HG03045 (cell line): ENCODE measurements around the gene RNU6-7.

Experiments
- ATAC-seq: cut with Tn5 transposase; IDR thresholded peaks from one replicate; pipeline ENCODE4 v1.9.1; 2021; ENCODE audit warnings: mild to moderate bottlenecking, moderate library complexity; ENCODE audit not compliant: unreplicated experiment

RNU6-7 gene

DNA sequence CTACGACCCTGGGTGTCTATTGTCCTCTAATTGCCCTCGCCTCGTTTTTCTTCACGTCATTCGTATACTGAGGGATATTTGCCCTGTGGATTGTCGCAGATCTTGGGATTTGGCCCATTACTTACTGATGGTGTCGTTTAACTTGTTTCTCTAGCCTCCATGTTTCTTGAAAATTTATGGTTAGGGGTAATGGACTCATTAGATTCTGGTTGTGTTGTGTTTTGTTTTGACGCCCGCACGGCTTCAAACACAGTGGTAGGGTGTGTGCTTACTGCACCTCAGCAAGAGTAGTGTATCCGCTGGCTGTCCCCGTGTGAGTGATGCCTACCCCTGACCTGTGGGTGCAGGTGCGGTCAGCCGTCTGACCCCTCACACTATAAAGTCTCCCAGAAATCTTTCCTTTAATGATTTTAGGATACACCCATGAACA is 2.1 kb downstream of the RNU6-7 start:
- no peak for ATAC-seq

DNA sequence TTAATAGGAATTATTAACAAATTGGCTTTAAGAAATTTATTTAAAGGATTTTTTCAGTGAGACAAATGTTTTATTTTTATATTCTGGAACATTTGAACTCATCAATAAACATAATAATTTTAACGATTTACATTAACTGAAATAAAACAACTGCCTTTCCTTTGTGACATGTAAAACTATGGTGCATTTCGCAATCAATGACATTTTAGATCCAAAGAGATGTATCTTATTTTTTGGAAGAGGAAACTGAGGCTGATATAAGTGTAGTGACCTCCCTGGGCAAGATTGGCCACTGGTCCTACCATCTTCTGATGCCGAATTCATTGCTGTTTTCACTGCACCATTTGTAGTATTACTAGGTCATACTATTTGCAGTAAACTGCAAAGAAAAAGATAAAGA is 3.7 kb downstream of the RNU6-7 start:
- ATAC-seq = no peak

GRCh38 chr14:32205984-32206383 is 4.1 kb downstream of the RNU6-7 start:
- ATAC-seq = no peak

GRCh38 chr14:32206552-32206951 is 4.7 kb downstream of the RNU6-7 start:
- ATAC-seq = no peak

DNA sequence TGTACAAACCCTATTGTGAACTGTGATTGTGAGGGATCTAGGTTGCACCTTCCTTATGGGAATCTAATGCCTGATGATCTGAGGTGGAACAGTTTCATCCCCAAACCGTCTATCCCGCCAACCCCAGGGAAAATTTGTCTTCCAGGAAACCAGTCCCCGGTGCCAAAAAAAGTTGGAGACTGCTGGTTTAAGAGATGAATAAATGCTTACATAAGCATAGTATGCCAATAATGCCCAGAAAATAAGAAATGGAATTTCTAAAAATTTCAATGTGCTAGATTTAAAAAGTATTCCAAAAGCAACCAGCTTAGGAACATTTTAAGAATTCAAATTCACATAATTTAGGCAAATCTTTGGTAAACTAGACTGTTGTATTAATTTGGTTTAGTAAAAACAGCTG is 6.6 kb downstream of the RNU6-7 start:
- ATAC-seq = no peak

- ATAC-seq = no peak
Observed at GRCh38 chr14:32209471-32209870, 7.6 kb downstream of the RNU6-7 start.

DNA sequence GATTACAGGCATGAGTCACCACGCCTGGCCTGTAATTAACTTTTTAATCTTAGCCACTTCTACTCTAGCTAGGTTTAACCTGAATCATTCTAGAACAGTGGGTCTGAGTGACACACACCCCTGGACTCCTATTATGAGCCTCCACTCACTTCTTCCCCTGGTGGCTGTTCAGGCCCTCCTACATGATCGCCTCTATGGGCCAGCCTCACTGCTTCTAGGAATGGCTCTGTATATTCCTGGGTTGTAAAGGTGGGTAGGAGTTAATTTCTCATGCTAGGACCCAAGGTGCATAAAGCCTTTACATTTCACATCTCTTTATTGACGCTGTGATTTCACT is 9.2 kb downstream of the RNU6-7 start:
- no peak for ATAC-seq

GRCh38 chr14:32212833-32213232 is 11.0 kb downstream of the RNU6-7 start:
- ATAC-seq = no peak

- ATAC-seq = no peak
Observed at GRCh38 chr14:32217301-32217700, 15.5 kb downstream of the RNU6-7 start.

DNA sequence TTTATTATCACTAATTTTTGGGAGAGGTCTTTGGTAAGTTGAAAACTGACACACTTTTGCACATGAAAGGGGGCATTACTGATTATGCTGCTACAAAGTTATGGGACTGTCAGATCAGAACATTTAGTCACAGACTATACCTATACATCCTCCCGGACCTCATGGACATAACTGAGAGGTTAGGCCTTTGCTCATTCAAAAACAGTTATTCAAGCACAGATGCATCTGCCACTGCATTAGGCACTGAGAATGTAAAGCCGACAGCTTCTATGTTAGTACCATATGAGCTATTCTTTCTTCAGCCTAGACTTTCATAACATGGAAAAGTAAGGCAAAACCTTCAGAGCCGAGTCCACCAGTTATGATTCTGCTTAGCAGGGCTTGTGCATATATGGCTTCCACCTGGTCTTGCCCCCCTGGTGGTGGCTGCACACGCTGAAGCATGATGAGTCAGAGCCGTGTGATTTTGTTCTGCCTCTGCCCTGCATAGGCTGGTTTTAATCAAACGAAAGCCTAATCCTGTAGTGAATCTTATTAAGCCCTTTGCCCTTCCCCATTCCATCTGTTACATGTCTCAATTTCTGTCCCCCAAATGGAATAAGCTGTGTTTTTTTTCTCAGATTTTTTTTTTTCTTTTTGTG is 23.0 kb downstream of the RNU6-7 start:
- ATAC-seq = no peak

- no peak for ATAC-seq
Observed at GRCh38 chr14:32225378-32225920, 23.6 kb downstream of the RNU6-7 start.

DNA sequence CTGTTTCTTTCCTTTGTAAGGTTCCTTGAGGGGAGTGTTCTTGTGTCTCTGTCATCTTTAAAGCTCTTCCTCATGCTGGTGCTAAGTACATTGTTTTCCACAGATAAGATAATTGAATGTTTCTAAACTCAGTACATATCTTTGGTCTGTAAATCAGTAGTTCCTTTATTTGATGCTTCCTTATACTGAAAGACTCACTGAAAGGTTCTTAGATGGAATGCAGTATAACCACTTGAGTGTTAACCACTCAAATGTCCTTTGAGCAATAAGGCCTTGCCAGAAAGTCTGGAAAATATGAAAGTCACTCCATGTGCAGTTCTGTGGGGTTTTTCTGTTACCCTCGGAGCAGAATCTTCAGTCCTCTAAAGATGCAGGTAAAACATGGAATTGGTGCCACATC is 24.2 kb downstream of the RNU6-7 start:
- ATAC-seq = no peak

- ATAC-seq = no peak
Observed at GRCh38 chr14:32230181-32230580, 28.3 kb downstream of the RNU6-7 start.

GRCh38 chr14:32230695-32231280 is 28.9 kb downstream of the RNU6-7 start:
- no peak for ATAC-seq

- ATAC-seq = no peak
Observed at GRCh38 chr14:32232481-32232880, 30.6 kb downstream of the RNU6-7 start.

DNA sequence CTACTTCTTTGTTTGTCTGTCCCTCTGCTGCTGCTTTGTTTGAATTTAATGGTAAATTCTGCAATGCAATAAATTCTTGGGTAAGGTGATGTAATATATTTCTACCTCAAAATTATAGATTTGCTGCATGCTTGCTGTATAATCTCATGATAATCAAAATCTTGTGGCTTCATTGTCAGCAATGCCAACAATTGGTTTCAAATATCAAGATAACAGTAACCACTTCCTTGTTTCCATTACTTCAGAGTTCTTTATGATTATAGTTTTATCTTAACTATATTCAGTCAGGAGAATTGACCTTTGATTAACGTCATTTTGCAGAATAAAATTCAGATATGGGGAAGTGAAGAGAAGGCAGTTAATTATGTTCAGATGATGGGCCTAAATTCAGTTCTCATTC is 31.4 kb downstream of the RNU6-7 start:
- no peak for ATAC-seq

GRCh38 chr14:32244404-32244803 is 42.6 kb downstream of the RNU6-7 start:
- ATAC-seq = no peak

- ATAC-seq = no peak
Observed at GRCh38 chr14:32246751-32247150, 44.9 kb downstream of the RNU6-7 start.

DNA sequence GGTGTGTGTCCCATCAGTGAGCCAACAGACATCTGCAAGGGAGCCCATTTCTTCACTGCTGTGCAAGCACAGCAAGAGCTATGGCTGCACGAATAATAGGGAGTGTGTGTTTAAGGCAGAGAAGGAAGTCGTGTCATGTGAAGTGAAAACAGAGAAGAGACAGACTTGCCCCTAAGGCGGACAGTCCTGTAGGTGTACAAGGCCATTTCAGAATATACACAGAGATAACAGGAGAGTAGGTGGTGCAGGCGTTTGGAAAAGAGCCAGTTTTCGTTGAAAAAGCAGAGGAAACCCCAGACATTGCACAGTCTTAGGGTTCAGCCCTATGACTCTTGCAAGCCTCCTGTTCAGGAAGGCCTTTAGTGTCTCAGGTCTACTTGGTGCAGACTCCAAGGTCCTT is 47.5 kb downstream of the RNU6-7 start:
- ATAC-seq = no peak

DNA sequence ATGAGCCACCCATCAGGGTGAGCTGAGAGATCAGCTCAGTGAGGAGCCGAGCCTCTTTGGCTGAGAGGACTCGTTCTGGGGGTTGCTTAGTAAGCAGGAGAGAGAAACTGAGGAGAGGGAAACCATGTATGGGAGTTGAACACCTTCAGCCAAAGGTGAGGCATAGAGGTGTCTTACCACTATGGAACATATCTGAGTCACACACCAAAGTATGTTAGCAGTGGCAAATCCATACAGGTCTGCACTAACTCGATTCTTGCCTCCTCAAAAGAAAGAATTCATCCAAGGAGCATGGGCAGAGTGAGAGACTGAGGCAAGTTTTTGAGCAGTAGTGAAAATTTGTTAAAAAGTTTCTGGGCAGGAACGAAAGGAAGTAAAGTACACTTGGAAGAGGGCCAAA is 47.9 kb downstream of the RNU6-7 start:
- no peak for ATAC-seq

DNA sequence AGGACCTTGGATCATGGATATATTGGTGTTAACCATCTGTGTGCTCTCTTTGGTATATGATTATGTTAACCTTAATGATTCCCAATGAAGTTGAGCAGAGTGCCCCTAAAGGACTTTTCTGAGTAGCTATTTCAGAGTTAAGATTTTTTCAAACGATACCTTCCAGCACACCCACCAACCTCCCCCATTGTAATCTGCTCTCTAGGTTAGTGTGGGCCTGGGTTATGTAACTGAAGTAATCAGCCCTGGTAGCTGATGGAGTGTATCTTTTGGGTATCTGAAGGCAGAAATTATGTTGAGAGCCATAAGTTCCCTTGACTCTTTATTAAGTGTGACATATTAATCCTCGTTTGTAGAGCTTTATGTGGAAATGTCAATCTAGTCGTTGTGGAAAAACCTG is 48.8 kb downstream of the RNU6-7 start:
- ATAC-seq = no peak

DNA sequence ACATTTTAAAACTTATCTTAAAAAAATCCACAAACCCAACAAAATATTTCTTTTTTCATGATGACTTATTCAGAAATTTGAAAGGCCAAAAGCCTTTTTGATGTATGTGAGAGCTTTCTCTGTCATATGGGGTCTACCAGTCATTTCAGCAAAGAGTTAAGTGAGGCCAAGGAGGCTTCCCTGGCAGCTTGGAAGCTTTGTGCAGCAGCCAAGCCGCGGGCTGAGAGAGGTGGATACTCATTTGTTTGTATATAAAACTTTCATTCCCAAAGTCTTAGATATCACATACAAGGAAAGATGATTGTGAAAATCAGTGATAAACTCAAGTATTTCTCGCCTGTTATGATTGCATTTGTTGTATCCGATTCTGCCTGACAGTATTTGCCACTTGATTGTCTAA is 49.7 kb downstream of the RNU6-7 start:
- ATAC-seq = no peak
